ENCODE measurements around the gene GJB3.
"Not testable (repeated sequence)": the region's sequence is repeated elsewhere in the genome, so short reads cannot be mapped to it uniquely, and the experiment has no call there.

GJB3 gene

GRCh38 chr1:34781071-34781843 is at the start of gene GJB3:
Gene GJB3, plus strand, starts transcription at chr1:34781214. Its CDS starts 3,549 bp downstream, at chr1:34784763.
- no peak for FAIRE-seq

- not testable (repeated sequence) for FAIRE-seq
Measured at GRCh38 chr1:34732831-34733230, 48.2 kb upstream of the GJB3 start.

GRCh38 chr1:34736692-34737091 is 44.3 kb upstream of the GJB3 start:
- FAIRE-seq: no peak

- FAIRE-seq: not testable (repeated sequence)
Measured at GRCh38 chr1:34737236-34737635, 43.8 kb upstream of the GJB3 start.

GRCh38 chr1:34739613-34740012 is 41.4 kb upstream of the GJB3 start:
- no peak for FAIRE-seq

GRCh38 chr1:34740161-34740868 is 40.7 kb upstream of the GJB3 start:
- no peak for FAIRE-seq

GRCh38 chr1:34742667-34743270 is 38.2 kb upstream of the GJB3 start:
- FAIRE-seq: no peak

GRCh38 chr1:34743775-34744174 is 37.2 kb upstream of the GJB3 start:
- FAIRE-seq: no peak

- FAIRE-seq: no peak
Measured at GRCh38 chr1:34744851-34745250, 36.2 kb upstream of the GJB3 start.

- FAIRE-seq: no peak
Measured at GRCh38 chr1:34745666-34746065, 35.3 kb upstream of the GJB3 start.

- no peak for FAIRE-seq
Measured at GRCh38 chr1:34746101-34746500, 34.9 kb upstream of the GJB3 start.

- no peak for FAIRE-seq
Measured at GRCh38 chr1:34746785-34747637, 34.0 kb upstream of the GJB3 start.

GRCh38 chr1:34747638-34747941 is 33.4 kb upstream of the GJB3 start:
- FAIRE-seq: no peak

- FAIRE-seq: no peak
Measured at GRCh38 chr1:34749992-34750391, 31.0 kb upstream of the GJB3 start.

GRCh38 chr1:34750610-34751009 is 30.4 kb upstream of the GJB3 start:
- FAIRE-seq: no peak

- no peak for FAIRE-seq
Measured at GRCh38 chr1:34753163-34753562, 27.9 kb upstream of the GJB3 start.

- FAIRE-seq: no peak
Measured at GRCh38 chr1:34754964-34755637, 25.9 kb upstream of the GJB3 start, which contains the start of gene GJB5. Gene GJB5, plus strand, starts transcription at chr1:34755047. Its CDS starts 2,284 bp downstream, at chr1:34757331.

- no peak for FAIRE-seq
Measured at GRCh38 chr1:34755961-34756360, 25.1 kb upstream of the GJB3 start.

- no peak for FAIRE-seq
Measured at GRCh38 chr1:34757386-34757785, 23.6 kb upstream of the GJB3 start.

GRCh38 chr1:34758751-34759150 is 22.3 kb upstream of the GJB3 start:
- no peak for FAIRE-seq

GRCh38 chr1:34759503-34760357 is 21.3 kb upstream of the GJB3 start, which contains the start of gene GJB4:
Gene GJB4, plus strand, starts transcription at chr1:34759740. Its CDS starts 1,515 bp downstream, at chr1:34761255.
- FAIRE-seq: no peak

All from TTC549 (cell line).